PC-9 (cell line): ENCODE measurements around the gene DOCK9. TPM values are rescaled to one million over a fixed set of nuclear protein-coding genes. Genes with fewer than 3 reads are reported as not detected.

Source experiments
- BruUV-seq: library from RNA; stranded (reverse); fragments of 400-500 nt; replicated peaks from 2 replicates; lab custom pipeline; 2021; lab: Mats Ljungman, UMichigan
- CTCF ChIA-PET: fragments of 300-600 bp; sonication (Branson Sonifier 250); formaldehyde crosslinking; loops from one replicate; lab custom pipeline; 2022; ENCODE audit warnings: antibody characterized with exemption; lab: Charles Lee
- POLR2A ChIA-PET: fragments of 300-600 bp; sonication (Branson Sonifier 250); formaldehyde crosslinking; loops from one replicate; lab custom pipeline; 2022; ENCODE audit warnings: antibody characterized with exemption; ENCODE audit not compliant: unreplicated experiment; lab: Charles Lee
- DNase-seq, 2 experiments: peaks; one replicate each; pipeline versions ENCODE4 v3.0.0 to v3.0.0-alpha.2; 2015 to 2022; ENCODE audit warnings: mixed read lengths in 1 of 2
- H2AFZ ChIP-seq: fragments of 200-600 bp; sonication (generic); 2 replicates; pipeline ENCODE4 v1.8.1; 2017; ENCODE audit warnings: antibody characterized with exemption
- H3F3A ChIP-seq: fragments of 200-600 bp; sonication (generic); 2 replicates; pipeline ENCODE4 v1.8.1; 2017; ENCODE audit warnings: antibody characterized with exemption, mild to moderate bottlenecking, low read depth; ENCODE audit not compliant: insufficient read depth
- H3K27ac ChIP-seq: fragments of 200-600 bp; sonication (generic); 2 replicates; pipeline ENCODE4 v1.6.1; 2016; ENCODE audit warnings: mixed run types
- H3K27me3 ChIP-seq: fragments of 200-600 bp; sonication (generic); 2 replicates; pipeline ENCODE4 v1.6.1; 2016; ENCODE audit warnings: low read depth, mixed run types; ENCODE audit not compliant: insufficient read depth
- H3K36me3 ChIP-seq: fragments of 200-600 bp; sonication (generic); 2 replicates; pipeline ENCODE4 v1.6.1; 2016; ENCODE audit warnings: low read depth, mixed run types
- H3K4me1 ChIP-seq: fragments of 200-600 bp; sonication (generic); replicated peaks from 2 replicates; pipeline ENCODE4 v1.6.1; 2016; ENCODE audit warnings: mixed run types; ENCODE audit not compliant: insufficient read depth
- H3K4me2 ChIP-seq: fragments of 200-600 bp; sonication (generic); 2 replicates; pipeline ENCODE4 v1.6.1; 2017; ENCODE audit warnings: mixed run types
- H3K4me3 ChIP-seq: fragments of 200-600 bp; sonication (generic); 2 replicates; pipeline ENCODE4 v1.6.1; 2016; ENCODE audit warnings: mixed run types
- H3K79me2 ChIP-seq: fragments of 200-600 bp; sonication (generic); 2 replicates; pipeline ENCODE4 v1.6.1; 2017; ENCODE audit warnings: low read depth, mixed run types
- H3K9me2 ChIP-seq: fragments of 200-600 bp; sonication (generic); 2 replicates; pipeline ENCODE4 v1.8.1; 2017; ENCODE audit warnings: mild to moderate bottlenecking; ENCODE audit not compliant: insufficient read depth
- H3K9me3 ChIP-seq: fragments of 200-600 bp; sonication (generic); 2 replicates; pipeline ENCODE4 v1.8.1; 2016; ENCODE audit warnings: low read depth; ENCODE audit not compliant: insufficient read depth
- H4K20me1 ChIP-seq: fragments of 200-600 bp; sonication (generic); 2 replicates; pipeline ENCODE4 v1.8.1; 2017; ENCODE audit not compliant: insufficient read depth
- CTCF ChIP-seq: fragments of 200-600 bp; sonication (generic); conservative IDR thresholded peaks from 2 replicates; pipeline ENCODE4 v1.6.1; 2017; ENCODE audit warnings: mixed run types, antibody characterized with exemption, mild to moderate bottlenecking, moderate library complexity
- EZH2 ChIP-seq: fragments of 200-600 bp; sonication (generic); IDR thresholded peaks from 2 replicates; pipeline ENCODE4 v1.8.0; 2017; ENCODE audit warnings: antibody characterized with exemption, low read depth
- intact Hi-C: fragments of 100-400 bp; cut with micrococcal nuclease; formaldehyde crosslinking; loops from one replicate; pipeline ENCODE4 v1.10.0; 2022; ENCODE audit not compliant: unreplicated experiment
- total RNA-seq: library from RNA; stranded (reverse); gene quantifications from 2 replicates; pipeline ENCODE4 v1.2.3, GENCODE V29; 2021

The DOCK9 gene
- total RNA-seq, 1 experiment from 2014 or later = 69.5 TPM

GRCh38 chr13:98842070-98842469, 135.8 kb downstream of the DOCK9 start:
- Histone ChIP-seq H3K4me1 (no peaks in the 10 kb centered on the region), H3K79me2 (no peaks in the 10 kb centered on the region), H3K9me3 (no peaks in the 10 kb centered on the region), H4K20me1 (no peaks in the 10 kb centered on the region), H3K36me3 (peaks cover 7% of the 10 kb centered on the region; the same call in 1 of the 2 replicates), H3F3A (no peaks in the 10 kb centered on the region), H3K4me3 (no peak overlapping the region), H3K27ac (no peak overlapping the region), H3K9me2 (no peaks in the 10 kb centered on the region), H3K4me2 (no peak overlapping the region), H3K27me3 (no peaks in the 10 kb centered on the region), H2AFZ (no peak overlapping the region)
- no peak for DNase-seq
- no TSS peak for BruUV-seq
- CTCF ChIA-PET = no interaction called here
- intact Hi-C loops = loop anchor here (2.0 to 10.0 kb wide), 4 partner anchors 169 to 987 kb away; no protein-coding TSS in a partner anchor
- TF ChIP-seq CTCF (no peak), EZH2 (no peak)
- POLR2A ChIA-PET = no interaction called here

- ChIA-PET POLR2A (no interaction called here), CTCF (interaction anchor here (0.6 to 0.7 kb wide), 3 partner anchors 156 to 895 kb away, joined by 3 to 5 read pairs (median 4); no protein-coding TSS in a partner anchor)
- TF ChIP-seq EZH2 (no peak), CTCF (peak; percentile 87)
- Histone ChIP-seq H3K4me2 (no peak overlapping the region), H3K4me3 (no peak overlapping the region), H3K27me3 (no peaks in the 10 kb centered on the region), H3F3A (no peaks in the 10 kb centered on the region), H3K36me3 (peaks cover 7% of the 10 kb centered on the region; the same call in 1 of the 2 replicates), H3K4me1 (no peaks in the 10 kb centered on the region), H3K79me2 (no peaks in the 10 kb centered on the region), H4K20me1 (no peaks in the 10 kb centered on the region), H2AFZ (no peak overlapping the region), H3K9me3 (no peaks in the 10 kb centered on the region), H3K9me2 (no peaks in the 10 kb centered on the region), H3K27ac (no peak overlapping the region)
- intact Hi-C loops = loop anchor here (1.0 to 10.0 kb wide), 4 partner anchors 193 to 991 kb away; no protein-coding TSS in a partner anchor
- BruUV-seq = no TSS peak
- peak in 1 of 2 experiments; percentile 47 for DNase-seq
Measured at GRCh38 chr13:98839856-98840769, 137.8 kb downstream of the DOCK9 start.

- intact Hi-C loops = no loop called here
- no peaks in the 10 kb centered on the region for H3K9me3 ChIP-seq
- H3K4me1 ChIP-seq = no peaks in the 10 kb centered on the region
- no peaks in the 10 kb centered on the region for H4K20me1 ChIP-seq
- ChIA-PET CTCF (interaction anchor here (0.6 kb wide), 1 partner anchor 17 kb away, joined by 3 read pairs; no protein-coding TSS in a partner anchor), POLR2A (no interaction called here)
- H3K4me3 ChIP-seq = no peak overlapping the region
- H3K36me3 ChIP-seq = peaks cover 7% of the 10 kb centered on the region; the same call in 1 of the 2 replicates
- BruUV-seq = no TSS peak
- TF ChIP-seq EZH2 = no peak
- no peak for TF ChIP-seq CTCF
- H3K79me2 ChIP-seq = no peaks in the 10 kb centered on the region
- no peak overlapping the region for H3K4me2 ChIP-seq
- no peaks in the 10 kb centered on the region for H3K9me2 ChIP-seq
- DNase-seq = no peak
- H3F3A ChIP-seq = no peaks in the 10 kb centered on the region
- H2AFZ ChIP-seq = no peak overlapping the region
- H3K27ac ChIP-seq = no peak overlapping the region
- no peaks in the 10 kb centered on the region for H3K27me3 ChIP-seq
Measured at GRCh38 chr13:98838776-98839175, 139.1 kb downstream of the DOCK9 start.
